NCI-H345 treated with DMSO at 0.1 percent for 48 hours (cell line): ENCODE measurements around the gene DMRTC2.

Experiments used
- DNase-seq: peaks from one replicate; lab custom pipeline; 2025; ENCODE audit not compliant: unreplicated experiment; lab: John Stamatoyannopoulos, UW

The DMRTC2 gene

GRCh38 chr19:41887711-41888382, 43.0 kb downstream of the DMRTC2 start:
- no peak for DNase-seq

DNA sequence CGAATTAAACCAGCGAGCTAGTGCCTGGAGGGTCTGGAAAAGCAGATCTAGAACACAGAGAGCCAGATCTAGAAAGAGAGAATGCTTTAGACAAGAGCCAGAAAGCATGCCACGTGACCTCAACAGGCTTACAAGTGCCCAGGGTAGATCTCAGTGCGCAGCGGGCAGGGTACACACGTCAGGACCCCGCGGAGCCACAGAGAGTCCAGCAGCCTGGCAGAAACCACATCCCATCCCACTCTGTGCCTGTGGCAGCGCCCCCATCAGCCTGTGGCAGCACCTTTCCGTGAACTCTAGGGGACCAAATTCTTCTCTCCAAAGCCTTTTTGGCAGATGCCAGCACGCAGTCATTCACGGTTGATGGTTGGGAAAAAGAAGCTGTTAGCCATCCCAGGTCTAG, 44.1 kb downstream of the DMRTC2 start:
- DNase-seq: no peak

DNA sequence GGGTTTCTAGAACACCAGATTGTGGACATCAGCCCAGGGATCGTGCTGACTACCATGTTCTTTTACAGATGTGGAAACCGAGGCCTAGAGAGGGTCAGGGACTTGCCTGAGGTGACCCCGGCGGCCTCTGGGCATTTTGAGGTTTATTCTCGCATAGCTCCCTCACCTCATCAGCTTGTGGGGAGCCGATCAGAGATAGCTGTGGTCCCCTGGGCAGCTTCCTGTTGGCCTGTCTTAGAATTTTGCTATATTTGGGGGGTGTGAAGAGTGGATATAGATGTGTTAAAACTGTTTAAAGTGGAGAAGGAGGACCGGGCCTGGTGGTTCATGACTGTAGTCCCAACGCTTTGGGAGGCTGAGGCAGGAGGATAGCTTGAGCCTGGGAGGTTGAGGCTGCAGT, 45.1 kb downstream of the DMRTC2 start:
- no peak for DNase-seq

DNA sequence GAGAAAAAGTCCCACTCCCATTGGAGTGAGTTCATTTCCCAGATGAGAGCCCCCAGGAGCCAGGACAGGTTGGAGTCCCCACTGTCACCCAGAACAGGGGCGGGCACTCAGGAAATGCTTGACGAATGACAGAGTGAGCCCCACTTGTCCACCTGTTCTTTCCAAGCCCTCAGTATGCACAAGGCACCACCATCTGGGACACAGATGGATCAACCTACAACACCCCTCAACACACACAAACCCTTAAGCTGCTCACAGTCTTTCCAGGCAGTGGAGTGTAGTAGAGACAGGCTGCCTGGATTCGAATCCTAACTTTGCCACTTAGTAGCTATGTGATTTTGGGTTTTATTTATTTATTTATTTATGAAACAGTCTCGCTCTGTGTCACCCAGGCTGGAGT, 46.1 kb downstream of the DMRTC2 start:
- DNase-seq: no peak

GRCh38 chr19:41892173-41892902, 47.5 kb downstream of the DMRTC2 start:
- DNase-seq: no peak

DNA sequence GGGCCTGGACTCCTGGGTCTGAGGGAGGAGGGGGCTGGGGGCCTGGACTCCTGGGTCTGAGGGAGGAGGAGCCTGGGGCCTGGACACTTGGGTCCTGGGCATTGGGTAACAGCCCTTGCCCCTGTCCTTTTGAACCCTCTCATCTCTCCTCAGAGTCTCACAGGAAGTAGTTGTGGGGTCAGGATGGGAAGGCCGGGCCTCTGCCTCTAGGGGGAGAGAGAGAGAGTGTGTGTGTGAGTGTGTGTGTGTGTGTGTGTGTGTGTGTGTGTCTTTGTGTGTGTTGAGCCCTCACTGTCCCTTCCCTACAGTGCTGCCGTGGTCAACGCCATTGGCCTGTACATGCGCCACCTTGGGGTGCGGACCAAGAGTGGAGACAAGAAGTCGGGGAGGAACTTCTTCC, 49.1 kb downstream of the DMRTC2 start:
- no peak for DNase-seq

DNA sequence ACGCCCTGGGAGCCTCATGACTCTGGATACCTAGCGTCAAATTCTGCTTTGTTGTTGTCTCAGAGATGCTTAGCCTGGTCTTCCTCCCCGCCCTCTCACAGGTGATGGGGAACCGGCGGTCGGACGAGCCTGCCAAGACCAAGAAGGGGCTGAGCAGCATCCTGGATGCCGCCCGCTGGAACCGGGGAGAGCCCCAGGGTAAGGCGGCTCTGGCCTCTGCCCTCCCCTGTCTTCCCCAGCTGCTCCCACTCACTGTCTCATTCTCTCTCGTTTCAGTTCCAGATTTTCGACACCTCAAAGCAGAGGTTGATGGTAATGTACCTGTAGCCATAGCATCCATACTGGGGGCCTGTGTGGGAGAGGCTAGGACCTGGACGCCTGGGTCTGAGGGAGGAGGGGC, 49.5 kb downstream of the DMRTC2 start:
- DNase-seq: no peak

DNA sequence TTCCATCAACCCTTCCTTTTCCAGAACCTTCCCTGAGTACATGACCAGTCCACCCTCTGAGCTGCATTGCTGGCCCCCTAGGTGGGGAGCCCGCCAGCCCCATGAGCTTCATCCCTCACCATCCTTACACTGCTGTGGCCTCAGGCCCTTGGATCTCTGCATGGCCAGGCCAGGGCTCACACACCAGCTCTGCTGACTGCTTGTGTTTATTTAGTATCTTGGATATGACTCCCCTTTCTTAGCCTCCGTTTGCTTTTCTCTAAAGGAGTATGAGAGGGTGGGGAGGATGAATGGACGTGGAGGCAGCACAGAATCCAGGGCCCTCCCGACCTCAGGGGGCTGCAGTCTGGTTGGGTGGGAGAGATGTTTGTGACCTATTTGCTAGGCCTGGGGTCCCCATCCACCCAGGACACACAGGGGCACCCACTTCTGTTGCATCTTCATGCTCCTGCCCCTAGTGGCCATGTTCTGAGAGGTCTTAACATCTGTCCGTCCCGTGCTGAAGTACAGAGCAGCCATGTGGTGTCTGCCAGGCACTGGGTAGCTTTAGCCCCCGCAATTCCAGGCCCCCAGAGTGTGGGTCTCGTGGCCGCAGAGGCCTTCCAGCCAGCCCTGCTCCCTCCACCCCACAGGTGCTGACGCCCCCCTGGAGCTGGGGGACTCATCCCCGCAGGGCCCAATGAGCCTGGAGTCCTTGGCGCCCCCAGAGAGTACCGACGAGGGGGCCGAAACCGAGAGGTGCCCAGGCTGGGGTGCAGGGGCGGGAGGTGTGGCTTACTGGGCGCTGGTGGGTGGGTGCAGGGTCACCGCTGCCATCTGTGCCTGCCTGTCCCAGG, 51.1 kb downstream of the DMRTC2 start:
- no peak for DNase-seq

DNA sequence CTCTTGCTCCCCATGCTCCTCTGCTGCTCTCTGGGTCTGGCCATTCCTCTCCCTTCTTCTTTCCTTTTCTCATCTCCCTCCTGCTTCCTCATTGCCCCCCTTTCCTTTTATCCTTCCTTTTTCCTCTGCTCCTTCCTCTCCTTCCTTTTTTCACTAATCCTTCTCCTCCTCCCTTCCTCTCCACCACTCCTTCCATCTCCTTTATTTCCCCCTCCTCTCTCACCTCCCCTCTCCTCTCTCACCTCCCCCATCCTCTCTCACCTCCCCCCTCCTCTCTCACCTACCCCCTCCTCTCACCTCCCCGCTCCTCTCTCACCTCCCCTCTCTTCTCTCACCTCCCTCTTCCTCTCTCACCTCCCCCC, 51.7 kb downstream of the DMRTC2 start:
- no peak for DNase-seq

- no peak for DNase-seq
Observed at GRCh38 chr19:41897181-41897580, 52.3 kb downstream of the DMRTC2 start.

DNA sequence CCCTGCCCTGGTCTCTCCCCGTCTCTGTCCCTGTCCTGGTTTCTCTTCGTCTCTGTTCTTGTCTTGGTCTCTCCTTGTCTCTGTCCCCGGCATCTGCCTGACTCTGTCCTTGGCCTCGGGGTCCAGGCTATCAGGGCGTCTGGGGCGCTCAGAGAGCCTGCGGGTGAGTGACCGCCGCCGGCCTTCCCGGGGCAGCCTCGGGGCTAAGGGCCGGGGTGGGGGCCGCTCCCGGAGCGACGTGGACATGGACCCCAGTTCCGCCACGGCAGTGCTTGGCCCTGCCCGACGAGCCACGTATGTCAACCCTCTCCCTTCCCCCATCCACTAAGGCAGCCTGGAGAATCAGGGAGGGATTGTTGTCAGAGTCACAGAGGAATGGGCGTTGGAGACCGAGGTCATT, 53.0 kb downstream of the DMRTC2 start:
- DNase-seq: no peak

DNA sequence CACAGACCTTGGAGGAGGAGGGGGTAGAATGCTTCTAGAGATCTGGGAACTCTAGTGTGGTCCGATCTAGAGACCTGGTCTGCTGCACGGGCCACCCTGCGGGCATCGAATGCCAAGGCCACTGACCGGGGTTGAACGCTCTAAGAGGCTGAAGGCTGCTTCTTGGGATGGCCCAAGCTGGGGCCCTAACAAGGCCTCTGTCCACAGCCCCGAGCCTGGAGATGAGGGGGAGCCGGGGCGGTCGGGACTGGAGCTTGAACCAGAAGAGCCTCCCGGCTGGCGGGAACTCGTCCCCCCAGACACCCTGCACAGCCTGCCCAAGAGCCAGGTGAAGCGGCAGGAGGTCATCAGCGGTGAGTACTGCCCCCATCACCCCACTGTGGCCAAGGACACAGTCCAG, 53.4 kb downstream of the DMRTC2 start:
- no peak for DNase-seq
